SU-DHL-6 (cell line): ENCODE measurements around the gene SLC39A6.

Experiments used
- H2AFZ ChIP-seq: fragments of 200-600 bp; sonication (generic); 2 replicates; pipeline ENCODE4 v1.6.1; 2014; ENCODE audit warnings: low read depth, mild to moderate bottlenecking, moderate library complexity, mixed read lengths, antibody characterized with exemption, low read length; ENCODE audit not compliant: severe bottlenecking
- H3F3A ChIP-seq: fragments of 200-600 bp; shearing (Covaris generic); 2 replicates; pipeline ENCODE4 v1.6.0; 2016; ENCODE audit warnings: antibody characterized with exemption, mild to moderate bottlenecking; ENCODE audit not compliant: insufficient read depth
- H3K27ac ChIP-seq: fragments of 200-600 bp; sonication (generic); 2 replicates; pipeline ENCODE4 v1.5.1; 2016; ENCODE audit warnings: low read depth, mild to moderate bottlenecking, low read length, moderate library complexity, mixed read lengths
- H3K27me3 ChIP-seq: fragments of 200-600 bp; sonication (generic), shearing (Covaris generic); 2 replicates; pipeline ENCODE4 v1.6.0; 2014; ENCODE audit warnings: mild to moderate bottlenecking, low read length
- H3K36me3 ChIP-seq: fragments of 200-600 bp; sonication (generic); 2 replicates; pipeline ENCODE4 v1.6.1; 2014; ENCODE audit warnings: mild to moderate bottlenecking, low read length, mixed read lengths
- H3K4me2 ChIP-seq: fragments of 300-600, 200-600 bp; shearing (Covaris generic), sonication (generic); 2 replicates; pipeline ENCODE4 v1.6.0; 2014; ENCODE audit warnings: low read length, low read depth, mild to moderate bottlenecking; ENCODE audit not compliant: poor library complexity, severe bottlenecking
- H3K4me3 ChIP-seq: fragments of 200-600 bp; sonication (generic); 2 replicates; pipeline ENCODE4 v1.5.1; 2014; ENCODE audit warnings: antibody characterized with exemption, low read length, mild to moderate bottlenecking, mixed read lengths; ENCODE audit not compliant: insufficient read depth, poor library complexity, severe bottlenecking
- H3K79me2 ChIP-seq: fragments of 200-600 bp; sonication (generic); 2 replicates; pipeline ENCODE4 v1.6.1; 2014; ENCODE audit warnings: mild to moderate bottlenecking, low read length, moderate library complexity; ENCODE audit not compliant: insufficient read depth
- H3K9ac ChIP-seq: fragments of 200-600 bp; sonication (generic); 2 replicates; pipeline ENCODE4 v1.7.0; 2014; ENCODE audit warnings: mild to moderate bottlenecking, low read length
- H3K9me2 ChIP-seq: fragments of 200-600 bp; sonication (generic); replicated peaks from 2 replicates; pipeline ENCODE4 v1.6.1; 2014; ENCODE audit warnings: low read length; ENCODE audit not compliant: insufficient read depth
- H3K9me3 ChIP-seq: fragments of 200-600 bp; sonication (generic); 2 replicates; pipeline ENCODE4 v1.6.1; 2014; ENCODE audit warnings: low read length, mixed read lengths; ENCODE audit not compliant: insufficient read depth
- H4K20me1 ChIP-seq: fragments of 200-600 bp; sonication (generic); 2 replicates; pipeline ENCODE4 v1.6.1; 2014; ENCODE audit warnings: low read depth, mild to moderate bottlenecking, antibody characterized with exemption, low read length, moderate library complexity, mixed read lengths
- EZH2phosphoT487 ChIP-seq: fragments of 200-600 bp; sonication (generic), shearing (Covaris generic); conservative IDR thresholded peaks from 2 replicates; pipeline ENCODE4 v1.6.1; 2018; ENCODE audit warnings: mild to moderate bottlenecking, antibody characterized with exemption, low read length, moderate library complexity, mixed read lengths
- TF ChIP-seq, protein P1 (sequence below): fragments of 200-600 bp; sonication (generic); IDR thresholded peaks from one replicate; pipeline ENCODE4 v1.5.1; 2017; ENCODE audit warnings: antibody characterized with exemption, mild to moderate bottlenecking, low read length, moderate library complexity; ENCODE audit not compliant: insufficient read depth, poor library complexity, severe bottlenecking

SLC39A6 gene

DNA sequence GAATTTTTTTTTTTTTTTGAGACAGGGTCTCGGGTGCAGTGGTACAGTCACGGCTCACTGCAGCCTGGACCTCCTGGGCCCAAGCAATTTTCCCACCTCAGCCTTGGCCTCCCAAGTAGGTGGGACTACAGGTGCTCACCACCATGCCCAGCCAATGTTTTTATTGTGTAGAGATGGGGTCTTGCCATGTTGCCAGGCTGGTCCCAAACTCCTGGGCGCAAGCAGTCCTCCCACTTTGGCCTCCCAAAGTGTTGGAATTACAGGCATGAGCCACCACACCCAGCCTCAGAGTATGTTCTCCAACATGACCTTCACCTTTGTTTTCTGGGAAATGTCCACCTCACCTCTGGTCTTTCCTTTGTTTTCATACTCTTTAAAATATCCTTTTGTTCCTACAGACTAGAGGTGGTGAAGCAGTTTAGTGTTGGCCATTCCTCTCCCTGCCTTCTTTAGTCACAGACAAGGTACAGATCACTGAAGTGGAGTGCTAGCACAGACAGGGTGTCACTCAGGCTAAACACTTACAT lies 38.6 kb upstream of the SLC39A6 start:
- Histone ChIP-seq H4K20me1 (0 out of 2 replicates have a peak, but pooled peaks cover 2% of the 10 kb centered on the region), H3K27ac (no peak overlapping the region), H3K36me3 (peaks cover 42% of the 10 kb centered on the region), H3K27me3 (no peaks in the 10 kb centered on the region), H3F3A (no peaks in the 10 kb centered on the region), H3K79me2 (no peaks in the 10 kb centered on the region), H2AFZ (no peak overlapping the region), H3K9ac (no peak overlapping the region), H3K4me3 (no peak overlapping the region), H3K4me2 (no peak overlapping the region), H3K9me2 (no peaks in the 10 kb centered on the region), H3K9me3 (no peaks in the 10 kb centered on the region)
- TF ChIP-seq, protein P1, sequence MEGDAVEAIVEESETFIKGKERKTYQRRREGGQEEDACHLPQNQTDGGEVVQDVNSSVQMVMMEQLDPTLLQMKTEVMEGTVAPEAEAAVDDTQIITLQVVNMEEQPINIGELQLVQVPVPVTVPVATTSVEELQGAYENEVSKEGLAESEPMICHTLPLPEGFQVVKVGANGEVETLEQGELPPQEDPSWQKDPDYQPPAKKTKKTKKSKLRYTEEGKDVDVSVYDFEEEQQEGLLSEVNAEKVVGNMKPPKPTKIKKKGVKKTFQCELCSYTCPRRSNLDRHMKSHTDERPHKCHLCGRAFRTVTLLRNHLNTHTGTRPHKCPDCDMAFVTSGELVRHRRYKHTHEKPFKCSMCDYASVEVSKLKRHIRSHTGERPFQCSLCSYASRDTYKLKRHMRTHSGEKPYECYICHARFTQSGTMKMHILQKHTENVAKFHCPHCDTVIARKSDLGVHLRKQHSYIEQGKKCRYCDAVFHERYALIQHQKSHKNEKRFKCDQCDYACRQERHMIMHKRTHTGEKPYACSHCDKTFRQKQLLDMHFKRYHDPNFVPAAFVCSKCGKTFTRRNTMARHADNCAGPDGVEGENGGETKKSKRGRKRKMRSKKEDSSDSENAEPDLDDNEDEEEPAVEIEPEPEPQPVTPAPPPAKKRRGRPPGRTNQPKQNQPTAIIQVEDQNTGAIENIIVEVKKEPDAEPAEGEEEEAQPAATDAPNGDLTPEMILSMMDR: no peak
- no peak for TF ChIP-seq EZH2phosphoT487

DNA sequence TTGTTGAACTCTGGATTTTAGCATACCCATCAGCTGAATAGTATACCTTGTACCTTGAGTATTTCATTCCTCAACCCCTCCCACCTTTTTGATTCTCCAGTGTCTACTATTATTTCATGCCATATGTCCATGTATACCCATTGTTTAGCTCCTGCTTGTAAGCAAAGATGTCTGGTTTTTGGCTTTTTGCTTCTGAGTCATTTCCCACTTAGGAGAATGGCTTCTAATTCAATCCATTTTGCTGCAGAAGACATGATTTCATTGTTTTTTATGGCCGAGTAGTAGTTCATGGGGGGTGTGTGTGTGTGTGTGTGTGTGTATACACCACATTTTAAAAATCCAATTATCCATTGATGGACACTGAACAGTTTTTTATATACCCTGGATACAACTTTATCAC lies 33.8 kb upstream of the SLC39A6 start:
- no peak overlapping the region for H3K27ac ChIP-seq
- H3K36me3 ChIP-seq: peaks cover 73% of the 10 kb centered on the region
- no peak for TF ChIP-seq EZH2phosphoT487
- TF ChIP-seq, protein P1: no peak
- H4K20me1 ChIP-seq: 0 out of 2 replicates have a peak, but pooled peaks cover 5% of the 10 kb centered on the region
- no peak overlapping the region for H3K4me2 ChIP-seq
- H2AFZ ChIP-seq: no peak overlapping the region
- H3K4me3 ChIP-seq: no peak overlapping the region
- H3K79me2 ChIP-seq: no peaks in the 10 kb centered on the region
- H3K27me3 ChIP-seq: no peaks in the 10 kb centered on the region
- no peak overlapping the region for H3K9ac ChIP-seq
- H3K9me2 ChIP-seq: no peaks in the 10 kb centered on the region
- H3K9me3 ChIP-seq: no peaks in the 10 kb centered on the region
- H3F3A ChIP-seq: no peaks in the 10 kb centered on the region

DNA sequence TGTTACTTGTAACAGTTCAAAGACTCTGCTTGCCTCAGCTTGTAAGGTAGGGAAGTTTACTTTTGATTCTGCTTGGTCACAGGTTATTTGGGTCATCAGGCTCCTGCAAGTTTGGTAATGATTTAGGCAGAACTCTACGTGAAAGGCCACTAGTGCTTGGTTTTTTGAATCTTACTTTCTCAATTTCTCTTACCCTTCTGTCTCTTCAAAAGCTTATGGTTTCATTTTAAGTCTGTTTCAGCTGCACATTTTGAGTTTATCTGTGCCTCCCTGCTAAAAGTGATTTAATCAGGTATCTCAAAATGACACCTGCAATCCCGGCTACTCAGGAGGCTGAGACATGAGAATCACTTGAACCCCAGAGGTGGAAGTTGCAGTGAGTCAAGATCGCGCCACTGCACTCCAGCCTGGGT lies 31.8 kb upstream of the SLC39A6 start:
- Histone ChIP-seq H3K4me3 (no peak overlapping the region), H3F3A (no peaks in the 10 kb centered on the region), H3K27ac (no peak overlapping the region), H3K9me3 (no peaks in the 10 kb centered on the region), H4K20me1 (0 out of 2 replicates have a peak, but pooled peaks cover 5% of the 10 kb centered on the region), H3K9ac (no peak overlapping the region), H3K27me3 (no peaks in the 10 kb centered on the region), H3K9me2 (no peaks in the 10 kb centered on the region), H3K36me3 (peaks cover 83% of the 10 kb centered on the region), H3K4me2 (no peak overlapping the region), H3K79me2 (no peaks in the 10 kb centered on the region), H2AFZ (no peak overlapping the region)
- TF ChIP-seq EZH2phosphoT487: no peak
- TF ChIP-seq, protein P1: no peak
